H1 (cell line): ENCODE measurements around the gene BTD. TPM values are rescaled to one million over a fixed set of nuclear protein-coding genes. Genes with fewer than 3 reads are reported as not detected.

Experiments used
- CTCF ChIA-PET: fragments of 300-600 bp; sonication (Branson Sonifier 250); formaldehyde crosslinking; loops from one replicate; lab custom pipeline; 2021; ENCODE audit not compliant: partially characterized antibody; lab: Charles Lee
- POLR2A ChIA-PET: fragments of 300-600 bp; sonication (Branson Sonifier 250); formaldehyde crosslinking; loops from one replicate; lab custom pipeline; 2021; ENCODE audit warnings: inconsistent platforms; ENCODE audit not compliant: partially characterized antibody; lab: Charles Lee
- DNase-seq, 2 experiments: peaks; one replicate each; pipeline versions ENCODE4 v3.0.0 to v3.0.0-alpha.2; 2010 to 2022; ENCODE audit warnings: low spot score in 2 of 2, low read depth in 1 of 2, mixed read lengths in 1 of 2
- FAIRE-seq: peaks from 2 replicates; lab custom pipeline; 2011; peaks lifted over from hg19 to GRCh38; lab: Jason Lieb, UNC
- H2AFZ ChIP-seq: 2 replicates; pipeline ENCODE4 v1.8.1; 2012; ENCODE audit warnings: low read length, inconsistent platforms
- H2AK5ac ChIP-seq: 2 replicates; pipeline ENCODE4 v1.6.1; 2013; ENCODE audit warnings: low read depth, low read length
- H2BK120ac ChIP-seq: replicated peaks from 2 replicates; pipeline ENCODE3; 2013; ENCODE audit warnings: low read depth, low read length, inconsistent platforms
- H2BK12ac ChIP-seq: 2 replicates; pipeline ENCODE4 v1.6.1; 2013; ENCODE audit warnings: low read depth, low read length
- H2BK15ac ChIP-seq: 2 replicates; pipeline ENCODE4 v1.6.1; 2013; ENCODE audit warnings: low read length
- H2BK20ac ChIP-seq: 2 replicates; pipeline ENCODE4 v1.6.1; 2013; ENCODE audit warnings: low read length
- H2BK5ac ChIP-seq: 2 replicates; pipeline ENCODE4 v1.6.1; 2013; ENCODE audit warnings: low read depth, low read length
- H3K14ac ChIP-seq: 2 replicates; pipeline ENCODE4 v1.6.1; 2013; ENCODE audit warnings: inconsistent platforms; ENCODE audit not compliant: insufficient read length
- H3K18ac ChIP-seq: 2 replicates; pipeline ENCODE4 v1.6.1; 2013; ENCODE audit warnings: low read length; ENCODE audit errors: extremely low read depth
- H3K23ac ChIP-seq: 2 replicates; pipeline ENCODE4 v1.6.1; 2013; ENCODE audit warnings: inconsistent platforms; ENCODE audit not compliant: insufficient read length
- H3K23me2 ChIP-seq: 2 replicates; pipeline ENCODE4 v1.6.1; 2013; ENCODE audit warnings: low read depth, low read length
- H3K27ac ChIP-seq: 2 replicates; pipeline ENCODE4 v1.6.1; 2011; ENCODE audit warnings: low read depth, low read length, inconsistent platforms
- H3K27me3 ChIP-seq, 4 experiments: replicated peaks in 1 of 4; 1 replicate in 1 of 4; 2 replicates in 3 of 4; pipeline versions ENCODE4 v1.6.1 to v1.8.1; 2011 to 2013; ENCODE audit warnings: low read length in 3 of 4, mild to moderate bottlenecking in 3 of 4, inconsistent platforms in 2 of 4, mixed read lengths in 2 of 4, moderate library complexity in 1 of 4; ENCODE audit not compliant: control insufficient read depth in 3 of 4, insufficient read depth in 3 of 4; ENCODE audit errors: extremely low read depth in 1 of 4
- H3K36me3 ChIP-seq, 4 experiments: 2 replicates each; pipeline versions ENCODE4 v1.6.1 to v1.8.1; 2011 to 2013; ENCODE audit warnings: mild to moderate bottlenecking in 4 of 4, low read length in 3 of 4, moderate library complexity in 2 of 4, control low read depth in 1 of 4, inconsistent platforms in 1 of 4; ENCODE audit not compliant: insufficient read depth in 4 of 4, control insufficient read depth in 2 of 4
- H3K4ac ChIP-seq: replicated peaks from 2 replicates; pipeline ENCODE3; 2013; ENCODE audit warnings: low read length, low read depth, mixed read lengths, inconsistent platforms; ENCODE audit not compliant: insufficient read length
- H3K4me1 ChIP-seq, 4 experiments: replicated peaks in 1 of 4; 1 replicate in 1 of 4; 2 replicates in 3 of 4; pipeline versions ENCODE4 v1.6.1 to v1.8.1; 2011 to 2013; ENCODE audit warnings: low read length in 3 of 4, inconsistent platforms in 2 of 4, mixed read lengths in 1 of 4; ENCODE audit not compliant: insufficient read depth in 4 of 4, control insufficient read depth in 3 of 4
- H3K4me2 ChIP-seq, 2 experiments: 2 replicates each; pipeline versions ENCODE4 v1.6.1 to v1.8.1; 2011 to 2013; ENCODE audit warnings: low read depth in 2 of 2, low read length in 2 of 2, control low read depth in 1 of 2, inconsistent platforms in 1 of 2, mild to moderate bottlenecking in 1 of 2; ENCODE audit not compliant: insufficient read depth in 1 of 2
- H3K4me3 ChIP-seq, 4 experiments: fragments of 200-600, 300-600 bp in 1 of 4; sonication (generic), shearing (Covaris generic), sonication (Bioruptor Twin) in 1 of 4; 2 replicates each; pipeline versions ENCODE4 v1.5.1 to v1.8.1; 2011 to 2016; ENCODE audit warnings: low read length in 4 of 4, low read depth in 3 of 4, control low read depth in 2 of 4, inconsistent platforms in 2 of 4, mild to moderate bottlenecking in 2 of 4, mixed read lengths in 1 of 4, moderate library complexity in 1 of 4; ENCODE audit not compliant: insufficient read depth in 2 of 4; ENCODE audit errors: extremely low read depth in 1 of 4
- H3K56ac ChIP-seq: replicated peaks from 2 replicates; pipeline ENCODE3; 2013; ENCODE audit warnings: low read depth, mild to moderate bottlenecking, mixed read lengths, low read length, inconsistent platforms; ENCODE audit not compliant: insufficient read length
- H3K79me1 ChIP-seq: 2 replicates; pipeline ENCODE4 v1.6.1; 2013; ENCODE audit warnings: low read depth, low read length, control low read depth
- H3K79me2 ChIP-seq, 2 experiments: 2 replicates each; pipeline versions ENCODE4 v1.6.1 to v1.8.1; 2012 to 2013; ENCODE audit warnings: low read length in 2 of 2, mild to moderate bottlenecking in 2 of 2, inconsistent platforms in 1 of 2; ENCODE audit not compliant: insufficient read depth in 2 of 2, control insufficient read depth in 1 of 2
- H3K9ac ChIP-seq, 4 experiments: replicated peaks in 1 of 4; 1 replicate in 1 of 4; 2 replicates in 3 of 4; pipeline versions ENCODE4 v1.6.1 to v1.8.1; 2011 to 2013; ENCODE audit warnings: low read depth in 3 of 4, low read length in 3 of 4, control low read depth in 2 of 4, mild to moderate bottlenecking in 2 of 4, moderate library complexity in 2 of 4, inconsistent platforms in 1 of 4; ENCODE audit errors: extremely low read depth in 1 of 4
- H3K9me3 ChIP-seq, 2 experiments: 2 replicates each; pipeline versions ENCODE4 v1.6.1 to v1.8.1; 2012 to 2013; ENCODE audit warnings: mild to moderate bottlenecking in 2 of 2, moderate library complexity in 2 of 2, control low read depth in 1 of 2, inconsistent platforms in 1 of 2, low read depth in 1 of 2, low read length in 1 of 2, mixed read lengths in 1 of 2; ENCODE audit not compliant: insufficient read depth in 2 of 2
- H4K20me1 ChIP-seq, 2 experiments: replicated peaks in 1 of 2; 2 replicates each; pipeline versions ENCODE3 to v1.8.1; 2011 to 2013; ENCODE audit warnings: inconsistent platforms in 2 of 2, low read length in 2 of 2, mild to moderate bottlenecking in 1 of 2; ENCODE audit not compliant: insufficient read depth in 2 of 2, control insufficient read depth in 1 of 2
- H4K5ac ChIP-seq: 2 replicates; pipeline ENCODE4 v1.6.1; 2013; ENCODE audit warnings: low read length, low read depth, mixed read lengths, inconsistent platforms; ENCODE audit not compliant: insufficient read length
- H4K8ac ChIP-seq: 2 replicates; pipeline ENCODE4 v1.8.0; 2013; ENCODE audit warnings: mild to moderate bottlenecking, moderate library complexity, low read length, inconsistent platforms; ENCODE audit not compliant: insufficient read depth; ENCODE audit errors: extremely low read depth
- H4K91ac ChIP-seq: replicated peaks from 2 replicates; pipeline ENCODE3; 2013; ENCODE audit warnings: low read length, mixed read lengths, inconsistent platforms; ENCODE audit not compliant: insufficient read length
- ASH2L ChIP-seq: fragments of 200-600, 300-600 bp; sonication (generic); IDR thresholded peaks from one replicate; pipeline ENCODE4 v1.7.1; 2017; ENCODE audit warnings: low read length
- CBX5 ChIP-seq: fragments of 300-800, 300-1000 bp; sonication (generic); IDR thresholded peaks from 2 replicates; pipeline ENCODE4 v1.7.1; 2016; ENCODE audit warnings: antibody characterized with exemption, low read length, low read depth
- GTF2F1 ChIP-seq: IDR thresholded peaks from 2 replicates; pipeline ENCODE4 v1.6.1; 2012; ENCODE audit warnings: low read depth, low read length, improper control_type of control experiment, borderline replicate concordance
- HDAC2 ChIP-seq, 2 experiments: fragments of 300-600 bp in 1 of 2; sonication (generic) in 1 of 2; IDR thresholded peaks; 2 replicates each; pipeline ENCODE4 v1.6.1; 2011 to 2012; ENCODE audit warnings: low read depth in 2 of 2, low read length in 2 of 2, mild to moderate bottlenecking in 2 of 2, moderate library complexity in 2 of 2, borderline replicate concordance in 1 of 2, inconsistent platforms in 1 of 2
- JUN ChIP-seq: IDR thresholded peaks from 2 replicates; pipeline ENCODE4 v1.6.1; 2011; ENCODE audit warnings: low read depth, mild to moderate bottlenecking, improper control_type of control experiment, low read length
- KDM4A ChIP-seq: IDR thresholded peaks from one replicate; pipeline ENCODE4 v1.7.1; 2012; ENCODE audit warnings: low read depth, mild to moderate bottlenecking, moderate library complexity, low read length, inconsistent platforms; ENCODE audit not compliant: severe bottlenecking
- RAD21 ChIP-seq, 2 experiments: IDR thresholded peaks in 1 of 2; conservative IDR thresholded peaks in 1 of 2; 2 replicates each; pipeline ENCODE4 v1.6.1; 2011; ENCODE audit warnings: low read depth in 2 of 2, low read length in 2 of 2, improper control_type of control experiment in 1 of 2, inconsistent platforms in 1 of 2, mild to moderate bottlenecking in 1 of 2, moderate library complexity in 1 of 2
- RFX5 ChIP-seq: IDR thresholded peaks from 2 replicates; pipeline ENCODE4 v1.6.1; 2011; ENCODE audit warnings: low read depth, low read length, improper control_type of control experiment, borderline replicate concordance
- RXRA ChIP-seq: IDR thresholded peaks from 2 replicates; pipeline ENCODE4 v1.6.1; 2011; ENCODE audit warnings: low read depth, mild to moderate bottlenecking, low read length, moderate library complexity; ENCODE audit not compliant: insufficient read depth
- SIN3A ChIP-seq, 2 experiments: IDR thresholded peaks in 1 of 2; conservative IDR thresholded peaks in 1 of 2; 2 replicates each; pipeline ENCODE4 v1.6.1; 2011 to 2012; ENCODE audit warnings: low read length in 2 of 2, improper control_type of control experiment in 1 of 2, low read depth in 1 of 2, mild to moderate bottlenecking in 1 of 2
- SRF ChIP-seq: IDR thresholded peaks from 2 replicates; pipeline ENCODE4 v1.6.1; 2011; ENCODE audit warnings: mild to moderate bottlenecking, low read depth, low read length, moderate library complexity
- TBP ChIP-seq: IDR thresholded peaks from 2 replicates; pipeline ENCODE4 v1.6.1; 2011; ENCODE audit warnings: low read depth, low read length, improper control_type of control experiment
- TCF12 ChIP-seq: IDR thresholded peaks from 2 replicates; pipeline ENCODE4 v1.6.1; 2011; ENCODE audit warnings: low read depth, mild to moderate bottlenecking, low read length
- WGBS, 2 experiments: shearing (Covaris generic) in 1 of 2; methylation state at CpG; one replicate each; pipeline versions ENCODE4 v1.1.6 to v1.1.7; 2013 to 2015; ENCODE audit warnings: low lambda C conversion rate in 2 of 2, mixed read lengths in 2 of 2, inconsistent platforms in 1 of 2, low coverage in 1 of 2, missing lambda C conversion rate in 1 of 2; ENCODE audit not compliant: insufficient replicate concordance in 2 of 2, insufficient coverage in 1 of 2, insufficient read length in 1 of 2; ENCODE audit errors: extremely low coverage in 1 of 2, missing lambda C conversion rate in 1 of 2; 5-methylcytosine and 5-hydroxymethylcytosine counted together
- polyA plus RNA-seq, 7 experiments: library from polyadenylated mRNA; depleted of rRNA in 3 of 7; stranded (reverse) in 5 of 7; unstranded in 2 of 7; fragments of >200 nt in 5 of 7; fragments of 200-250 nt in 2 of 7; gene quantifications; 1 replicate in 5 of 7; 2 replicates in 1 of 7; 4 replicates in 1 of 7; pipeline versions ENCODE4 v1.2.1 to v1.2.3, GENCODE V29; 2011 to 2013; ENCODE audit warnings: missing spikeins in 2 of 7, mixed read lengths in 2 of 7
- total RNA-seq: library from RNA; stranded (reverse); fragmentation: NEBNext Ultra II Directional; extraction: Animal tissue kit (Norgen Biotek cat#: 25700); gene quantifications from 2 replicates; pipeline ENCODE4 v1.2.1, GENCODE V29; 2021

BTD gene
- total and polyA plus RNA-seq, 2 of the 8 experiments (the other 6 are each of a cell fraction or from before 2014, with no cell fraction given): 21.8 to 36.7 TPM

GRCh38 chr3:15611018-15611417 is 9.5 kb downstream of the BTD start:
- H3K56ac ChIP-seq: no peak overlapping the region
- H2AFZ ChIP-seq: no peak overlapping the region
- no peak overlapping the region for H2AK5ac ChIP-seq
- H2BK12ac ChIP-seq: no peak overlapping the region
- H3K18ac ChIP-seq: no peak overlapping the region
- ChIA-PET POLR2A (interaction anchor here (2.9 kb wide), 1 partner anchor 10 kb away, joined by 16 read pairs; the partner anchor contains the start of genes BTD and HACL1), CTCF (no interaction called here)
- no peaks in the 10 kb centered on the region for H3K79me1 ChIP-seq
- no peak overlapping the region for H4K91ac ChIP-seq
- no peak for DNase-seq
- no peak overlapping the region for H3K23ac ChIP-seq
- no peak overlapping the region for H3K9ac ChIP-seq
- peaks cover 0 to 4% of the 10 kb centered on the region in 2 experiments; a peak in 1 of 4 replicates for H3K79me2 ChIP-seq
- H4K20me1 ChIP-seq: no peaks in the 10 kb centered on the region
- no peaks in the 10 kb centered on the region for H3K4me1 ChIP-seq
- no peaks in the 10 kb centered on the region for H3K27me3 ChIP-seq
- H2BK20ac ChIP-seq: no peak overlapping the region
- no peaks in the 10 kb centered on the region for H3K36me3 ChIP-seq
- H2BK120ac ChIP-seq: no peak overlapping the region
- H2BK5ac ChIP-seq: no peak overlapping the region
- H3K27ac ChIP-seq: no peak overlapping the region
- H3K14ac ChIP-seq: no peak overlapping the region
- no peak overlapping the region for H3K4ac ChIP-seq
- no peak overlapping the region for H2BK15ac ChIP-seq
- H3K4me3 ChIP-seq: no peak overlapping the region
- WGBS, 2 experiments: 94% methylated on average over 3 of the region's 3 CpGs; no CpG with 5 or more reads in 1 of the 2 experiments
- H3K9me3 ChIP-seq: no peaks in the 10 kb centered on the region
- no peak overlapping the region for H4K8ac ChIP-seq
- H3K23me2 ChIP-seq: no peaks in the 10 kb centered on the region
- FAIRE-seq: no peak
- no peak overlapping the region for H3K4me2 ChIP-seq
- H4K5ac ChIP-seq: no peak overlapping the region
- TF ChIP-seq KDM4A (no peak), RFX5 (no peak), TBP (no peak), SIN3A (conservative IDR thresholded peaks at IDR 0.05 in 1 of 2, IDR thresholded peaks at IDR 0.05 in 1 of 2; ENCODE audit: low read depth in 1 of 2, low read length in 2 of 2) (no peak), TCF12 (no peak), ASH2L (no peak), GTF2F1 (no peak), SRF (no peak), HDAC2 (IDR thresholded peaks at IDR 0.05; ENCODE audit: borderline replicate concordance in 1 of 2, low read depth in 2 of 2, low read length in 2 of 2) (no peak), RAD21 (IDR thresholded peaks at IDR 0.05 in 1 of 2, conservative IDR thresholded peaks at IDR 0.05 in 1 of 2; ENCODE audit: low read depth in 2 of 2, low read length in 2 of 2) (no peak), JUN (no peak), CBX5 (no peak), RXRA (no peak)
